Measurements from ENCODE around the gene PDE7B.

DNA sequence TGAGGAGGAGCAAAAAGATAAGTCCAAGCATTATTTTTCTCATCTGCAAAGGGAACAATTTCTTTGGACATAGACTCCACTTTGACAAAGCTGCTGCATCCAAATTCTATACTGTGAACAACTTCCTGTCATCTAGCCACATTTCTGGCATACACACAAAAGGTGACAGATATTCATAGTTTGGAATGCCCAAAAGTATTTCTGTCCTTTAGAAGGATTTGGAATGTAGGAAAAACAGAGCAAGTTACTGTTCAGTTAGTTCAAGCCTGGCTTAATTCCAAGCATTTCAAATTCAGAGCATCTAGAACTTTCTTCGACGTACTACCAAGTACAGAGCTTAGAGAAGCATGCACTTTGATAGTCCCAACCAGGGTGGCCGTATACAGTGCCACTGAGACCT, 134.0 kb downstream of the PDE7B start:
- TF ChIP-seq CTCF (IDR thresholded peaks at IDR 0.05) (no peak), ARID4B (CRISPR knock-in tag; IDR thresholded peaks at IDR 0.05; ENCODE audit: borderline replicate concordance) (no peak), PRRX2 (CRISPR knock-in tag; IDR thresholded peaks at IDR 0.05) (no peak), TP53 (CRISPR knock-in tag; IDR thresholded peaks at IDR 0.05) (no peak), NFYB (CRISPR knock-in tag; conservative IDR thresholded peaks at IDR 0.05; ENCODE audit: low read depth) (no peak), NR1H2 (CRISPR knock-in tag; IDR thresholded peaks at IDR 0.05) (no peak), CBFB (CRISPR knock-in tag; IDR thresholded peaks at IDR 0.05; ENCODE audit: low read depth) (no peak), IRF2 (CRISPR knock-in tag; IDR thresholded peaks at IDR 0.05; ENCODE audit: borderline replicate concordance, low read depth) (no peak), NR2C2 (CRISPR knock-in tag; IDR thresholded peaks at IDR 0.05) (no peak), ZNF423 (CRISPR knock-in tag; IDR thresholded peaks at IDR 0.05) (no peak)
- TF ChIP-seq, protein P1, sequence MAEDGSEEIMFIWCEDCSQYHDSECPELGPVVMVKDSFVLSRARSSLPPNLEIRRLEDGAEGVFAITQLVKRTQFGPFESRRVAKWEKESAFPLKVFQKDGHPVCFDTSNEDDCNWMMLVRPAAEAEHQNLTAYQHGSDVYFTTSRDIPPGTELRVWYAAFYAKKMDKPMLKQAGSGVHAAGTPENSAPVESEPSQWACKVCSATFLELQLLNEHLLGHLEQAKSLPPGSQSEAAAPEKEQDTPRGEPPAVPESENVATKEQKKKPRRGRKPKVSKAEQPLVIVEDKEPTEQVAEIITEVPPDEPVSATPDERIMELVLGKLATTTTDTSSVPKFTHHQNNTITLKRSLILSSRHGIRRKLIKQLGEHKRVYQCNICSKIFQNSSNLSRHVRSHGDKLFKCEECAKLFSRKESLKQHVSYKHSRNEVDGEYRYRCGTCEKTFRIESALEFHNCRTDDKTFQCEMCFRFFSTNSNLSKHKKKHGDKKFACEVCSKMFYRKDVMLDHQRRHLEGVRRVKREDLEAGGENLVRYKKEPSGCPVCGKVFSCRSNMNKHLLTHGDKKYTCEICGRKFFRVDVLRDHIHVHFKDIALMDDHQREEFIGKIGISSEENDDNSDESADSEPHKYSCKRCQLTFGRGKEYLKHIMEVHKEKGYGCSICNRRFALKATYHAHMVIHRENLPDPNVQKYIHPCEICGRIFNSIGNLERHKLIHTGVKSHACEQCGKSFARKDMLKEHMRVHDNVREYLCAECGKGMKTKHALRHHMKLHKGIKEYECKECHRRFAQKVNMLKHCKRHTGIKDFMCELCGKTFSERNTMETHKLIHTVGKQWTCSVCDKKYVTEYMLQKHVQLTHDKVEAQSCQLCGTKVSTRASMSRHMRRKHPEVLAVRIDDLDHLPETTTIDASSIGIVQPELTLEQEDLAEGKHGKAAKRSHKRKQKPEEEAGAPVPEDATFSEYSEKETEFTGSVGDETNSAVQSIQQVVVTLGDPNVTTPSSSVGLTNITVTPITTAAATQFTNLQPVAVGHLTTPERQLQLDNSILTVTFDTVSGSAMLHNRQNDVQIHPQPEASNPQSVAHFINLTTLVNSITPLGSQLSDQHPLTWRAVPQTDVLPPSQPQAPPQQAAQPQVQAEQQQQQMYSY (CRISPR knock-in tag; IDR thresholded peaks at IDR 0.05): no peak
- TF ChIP-seq, protein P2, sequence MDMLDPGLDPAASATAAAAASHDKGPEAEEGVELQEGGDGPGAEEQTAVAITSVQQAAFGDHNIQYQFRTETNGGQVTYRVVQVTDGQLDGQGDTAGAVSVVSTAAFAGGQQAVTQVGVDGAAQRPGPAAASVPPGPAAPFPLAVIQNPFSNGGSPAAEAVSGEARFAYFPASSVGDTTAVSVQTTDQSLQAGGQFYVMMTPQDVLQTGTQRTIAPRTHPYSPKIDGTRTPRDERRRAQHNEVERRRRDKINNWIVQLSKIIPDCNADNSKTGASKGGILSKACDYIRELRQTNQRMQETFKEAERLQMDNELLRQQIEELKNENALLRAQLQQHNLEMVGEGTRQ (CRISPR knock-in tag; IDR thresholded peaks at IDR 0.05): no peak

All from WTC11 (cell line).